ENCODE data around the gene ARHGAP10. TPM values are rescaled to one million over a fixed set of nuclear protein-coding genes. Genes with fewer than 3 reads are reported as not detected.

ARHGAP10 gene
- total and polyA plus RNA-seq, 5 donors from 2014 or later, result 2.9 to 14.1 (median 4.7) TPM

DNA sequence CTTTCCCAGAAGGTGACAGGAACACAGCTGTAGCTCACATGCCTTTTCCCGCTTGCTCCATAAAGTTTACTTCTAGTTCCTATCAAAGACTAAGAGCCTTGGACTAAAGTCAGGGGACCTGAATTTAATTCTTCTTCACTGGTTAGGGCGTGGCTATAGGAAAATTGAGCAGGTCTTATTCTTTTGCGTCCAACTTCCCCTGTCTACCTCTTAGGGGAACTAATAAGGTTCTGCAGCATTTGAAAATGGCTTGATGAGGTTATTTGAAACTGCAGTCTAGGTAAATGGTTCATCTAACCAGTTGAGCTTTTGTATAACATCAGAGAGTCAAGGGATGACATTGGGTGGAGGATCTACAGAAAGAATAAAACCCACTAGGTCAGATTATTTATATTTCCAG is 2.6 kb downstream of the ARHGAP10 start:
- ATAC-seq (ENCODE audit: low read depth in 2 of 2) (no peak), DNase-seq (no peak)
- peak overlapping the region in 2 of 3 donors; percentile 11 to 94 for H3K27ac Mint-ChIP-seq
- no peaks in the 10 kb centered on the region for H3K36me3 Mint-ChIP-seq
- no peaks in the 10 kb centered on the region for H3K36me3 ChIP-seq (ENCODE audit: control insufficient read depth, insufficient read depth, low read length)
- H3K9me3 ChIP-seq (ENCODE audit: control insufficient read depth in 2 of 2, low read length in 2 of 2), result no peaks in the 10 kb centered on the region
- no peak overlapping the region for H3K27ac ChIP-seq (ENCODE audit: insufficient read depth, low read length, poor library complexity, severe bottlenecking)
- H3K4me3 Mint-ChIP-seq, result peak overlapping the region in 3 of 4 donors; percentile 66 to 98 (median 93)
- H3K27me3 ChIP-seq (ENCODE audit: control insufficient read depth, insufficient read depth, low read length), result no peaks in the 10 kb centered on the region
- H3K9me3 Mint-ChIP-seq, result peaks cover 0 to 1% (median 0%) of the 10 kb centered on the region in 7 donors
- peaks cover 49% of the 10 kb centered on the region for H3K4me1 ChIP-seq (ENCODE audit: control insufficient read depth, insufficient read depth, low read length, poor library complexity, severe bottlenecking)
- peaks cover 14 to 48% (median 45%) of the 10 kb centered on the region in 4 donors for H3K4me1 Mint-ChIP-seq
- peak overlapping the region; percentile 92 for H3K4me3 ChIP-seq (ENCODE audit: low read depth, low read length)
- H3K27me3 Mint-ChIP-seq, result no peaks in the 10 kb centered on the region

DNA sequence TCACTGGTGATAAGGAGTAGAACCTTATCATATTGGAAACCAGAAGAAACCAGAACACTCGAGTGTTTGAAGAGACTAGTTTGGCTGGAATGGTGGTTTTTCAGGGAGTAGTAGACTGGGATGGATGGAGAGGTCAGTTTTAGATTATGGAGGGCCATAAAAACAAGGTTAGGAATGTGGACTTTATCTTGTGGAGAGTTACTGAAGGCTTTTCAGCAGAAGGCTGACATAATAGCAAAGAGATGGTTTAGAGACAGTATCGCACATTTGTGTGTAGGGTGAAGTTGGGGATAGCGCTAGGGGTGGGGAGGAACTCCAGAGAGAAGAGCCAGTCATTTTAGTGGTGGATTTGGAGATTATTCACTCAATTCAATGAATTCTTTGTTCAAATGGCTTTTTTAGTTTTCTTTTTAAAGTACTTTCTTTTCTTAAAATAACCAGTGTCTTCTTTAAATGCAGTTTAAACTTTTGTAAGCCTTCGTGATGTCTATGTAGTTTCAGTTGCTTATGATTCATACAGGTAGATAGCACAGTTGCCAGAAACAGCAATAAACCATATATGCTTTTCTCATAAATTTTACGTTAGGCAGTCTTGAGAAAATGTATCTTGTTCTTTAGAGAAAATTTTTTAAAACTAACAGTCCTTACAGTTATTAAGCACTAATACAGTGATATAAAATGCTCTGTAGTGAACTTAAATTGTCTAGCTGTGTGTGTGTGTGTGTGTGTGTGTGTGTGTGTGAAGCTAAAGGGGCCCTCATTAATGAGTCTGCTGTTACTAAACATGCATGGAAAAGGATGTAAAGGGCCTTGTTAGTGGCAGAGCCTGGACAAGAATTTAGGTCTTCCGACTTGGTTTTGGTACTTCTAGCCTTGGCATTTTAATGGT is 3.8 kb downstream of the ARHGAP10 start:
- Histone ChIP-seq H3K27me3 (ENCODE audit: control insufficient read depth, insufficient read depth, low read length) (no peaks in the 10 kb centered on the region), H3K9me3 (ENCODE audit: control insufficient read depth in 2 of 2, low read length in 2 of 2) (no peaks in the 10 kb centered on the region), H3K27ac (ENCODE audit: insufficient read depth, low read length, poor library complexity, severe bottlenecking) (no peak overlapping the region), H3K4me1 (ENCODE audit: control insufficient read depth, insufficient read depth, low read length, poor library complexity, severe bottlenecking) (peaks cover 49% of the 10 kb centered on the region), H3K4me3 (ENCODE audit: low read depth, low read length) (peak overlapping the region; percentile 1), H3K36me3 (ENCODE audit: control insufficient read depth, insufficient read depth, low read length) (no peaks in the 10 kb centered on the region)
- peaks cover 14 to 50% (median 43%) of the 10 kb centered on the region in 4 donors for H3K4me1 Mint-ChIP-seq
- DNase-seq (peak in 1 of 3 donors; percentile 30), ATAC-seq (ENCODE audit: low read depth in 2 of 2) (no peak)
- H3K9me3 Mint-ChIP-seq, result peaks cover 0 to 1% (median 0%) of the 10 kb centered on the region in 7 donors
- H3K4me3 Mint-ChIP-seq, result peak overlapping the region in 3 of 4 donors; percentile 2 to 72 (median 44)
- no peaks in the 10 kb centered on the region for H3K36me3 Mint-ChIP-seq
- peak overlapping the region in 2 of 3 donors; percentile 13 to 35 for H3K27ac Mint-ChIP-seq
- no peaks in the 10 kb centered on the region for H3K27me3 Mint-ChIP-seq

DNA sequence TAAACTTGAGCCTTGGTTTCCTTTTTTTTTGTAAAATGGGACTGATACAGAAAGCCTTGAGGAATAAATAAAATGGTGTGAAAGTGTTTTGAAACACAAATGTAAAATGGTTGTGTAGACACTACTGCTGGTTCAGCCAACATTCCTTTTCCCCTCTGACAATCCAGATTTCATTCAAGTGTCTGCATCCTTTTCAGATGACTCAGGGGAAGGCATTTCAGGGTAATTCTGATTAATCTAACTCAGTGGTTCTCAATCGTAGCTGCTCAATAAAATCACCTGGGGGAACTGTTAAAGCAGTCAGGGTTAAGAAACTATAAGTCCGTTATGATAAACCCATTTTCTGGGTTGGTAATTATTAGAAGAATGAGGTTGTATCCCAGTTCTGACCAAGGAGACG is 4.6 kb downstream of the ARHGAP10 start:
- no peak overlapping the region for H3K27ac ChIP-seq (ENCODE audit: insufficient read depth, low read length, poor library complexity, severe bottlenecking)
- H3K36me3 ChIP-seq (ENCODE audit: control insufficient read depth, insufficient read depth, low read length), result no peaks in the 10 kb centered on the region
- no peaks in the 10 kb centered on the region for H3K27me3 ChIP-seq (ENCODE audit: control insufficient read depth, insufficient read depth, low read length)
- peaks cover 42% of the 10 kb centered on the region for H3K4me1 ChIP-seq (ENCODE audit: control insufficient read depth, insufficient read depth, low read length, poor library complexity, severe bottlenecking)
- no peaks in the 10 kb centered on the region for H3K36me3 Mint-ChIP-seq
- H3K9me3 Mint-ChIP-seq, result peaks cover 0 to 1% (median 0%) of the 10 kb centered on the region in 7 donors
- no peak overlapping the region for H3K4me3 Mint-ChIP-seq
- peak overlapping the region in 1 of 3 donors; percentile 13 for H3K27ac Mint-ChIP-seq
- no peak overlapping the region for H3K4me3 ChIP-seq (ENCODE audit: low read depth, low read length)
- no peak for DNase-seq
- no peaks in the 10 kb centered on the region for H3K27me3 Mint-ChIP-seq
- no peak for ATAC-seq (ENCODE audit: low read depth in 2 of 2)
- no peaks in the 10 kb centered on the region for H3K9me3 ChIP-seq (ENCODE audit: control insufficient read depth in 2 of 2, low read length in 2 of 2)
- peaks cover 9 to 47% (median 41%) of the 10 kb centered on the region in 4 donors for H3K4me1 Mint-ChIP-seq

DNA sequence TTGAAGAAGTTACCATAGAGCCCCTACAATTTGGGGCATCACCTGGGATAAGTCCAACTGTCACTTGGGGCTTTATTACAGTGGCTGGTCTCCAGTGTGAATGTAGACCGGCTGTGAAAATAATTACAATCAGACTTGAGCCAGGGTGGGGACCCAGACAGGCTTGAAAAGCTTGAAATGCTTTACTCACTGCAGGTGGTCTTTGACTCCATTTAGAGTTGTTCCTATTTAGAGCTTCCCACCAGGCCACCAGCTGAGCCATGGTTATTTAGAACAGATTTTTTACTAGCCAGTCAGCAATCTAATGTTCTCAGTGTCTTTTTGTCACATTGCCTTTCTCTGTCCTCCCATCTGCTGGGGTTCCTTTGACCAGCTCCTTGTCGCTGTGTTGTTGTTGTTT is 5.7 kb downstream of the ARHGAP10 start:
- ATAC-seq (ENCODE audit: low read depth in 2 of 2) (no peak), DNase-seq (no peak)

DNA sequence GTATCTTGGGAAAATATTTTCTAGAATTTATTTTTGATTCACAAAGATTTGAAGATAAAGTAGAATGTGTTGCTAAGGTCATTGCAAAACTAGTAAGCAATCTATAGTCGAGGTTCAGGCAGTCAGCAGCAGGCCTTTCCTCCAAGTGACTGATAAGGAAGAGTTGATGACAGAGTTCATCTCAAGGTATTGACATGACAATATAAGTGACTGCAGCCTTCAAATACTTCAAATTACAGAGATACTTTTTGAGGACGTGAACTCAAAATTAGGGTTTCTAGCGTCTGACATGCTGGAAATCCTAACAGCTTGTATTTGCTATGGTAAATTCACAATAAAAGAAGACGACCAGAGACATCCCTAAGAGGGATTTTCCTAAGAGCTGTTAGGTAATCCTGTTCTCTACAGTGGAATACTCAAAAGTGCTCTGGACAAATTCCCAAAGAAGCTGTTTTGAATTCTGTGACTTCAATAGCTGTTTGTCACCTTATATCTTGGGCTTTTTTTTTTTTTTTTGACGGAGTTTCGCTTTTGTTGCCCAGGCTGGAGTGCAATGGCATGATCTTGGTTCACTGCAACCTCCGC is 7.4 kb downstream of the ARHGAP10 start:
- H3K4me3 ChIP-seq (ENCODE audit: low read depth, low read length), result no peak overlapping the region
- ATAC-seq (ENCODE audit: low read depth in 2 of 2), result no peak
- Mint-ChIP-seq H3K4me1 (peaks cover 8 to 37% (median 28%) of the 10 kb centered on the region in 4 donors), H3K4me3 (no peak overlapping the region), H3K27me3 (no peaks in the 10 kb centered on the region), H3K27ac (no peak overlapping the region), H3K36me3 (peaks cover 6% of the 10 kb centered on the region), H3K9me3 (no peaks in the 10 kb centered on the region)
- H3K27me3 ChIP-seq (ENCODE audit: control insufficient read depth, insufficient read depth, low read length), result no peaks in the 10 kb centered on the region
- H3K4me1 ChIP-seq (ENCODE audit: control insufficient read depth, insufficient read depth, low read length, poor library complexity, severe bottlenecking), result peaks cover 23% of the 10 kb centered on the region
- no peaks in the 10 kb centered on the region for H3K9me3 ChIP-seq (ENCODE audit: control insufficient read depth in 2 of 2, low read length in 2 of 2)
- no peaks in the 10 kb centered on the region for H3K36me3 ChIP-seq (ENCODE audit: control insufficient read depth, insufficient read depth, low read length)
- no peak overlapping the region for H3K27ac ChIP-seq (ENCODE audit: insufficient read depth, low read length, poor library complexity, severe bottlenecking)
- DNase-seq, result no peak

More for the DNA sequence above, 5.7 kb downstream of the ARHGAP10 start:
- H3K36me3 ChIP-seq (ENCODE audit: control insufficient read depth, insufficient read depth, low read length), result no peaks in the 10 kb centered on the region
- H3K27ac ChIP-seq (ENCODE audit: insufficient read depth, low read length, poor library complexity, severe bottlenecking), result no peak overlapping the region
- no peaks in the 10 kb centered on the region for H3K9me3 ChIP-seq (ENCODE audit: control insufficient read depth in 2 of 2, low read length in 2 of 2)
- Mint-ChIP-seq H3K4me1 (peaks cover 8 to 53% (median 42%) of the 10 kb centered on the region in 4 donors), H3K27ac (no peak overlapping the region), H3K36me3 (no peaks in the 10 kb centered on the region), H3K4me3 (peak overlapping the region in 1 of 4 donors; percentile 14), H3K27me3 (no peaks in the 10 kb centered on the region), H3K9me3 (peaks cover 0 to 1% (median 0%) of the 10 kb centered on the region in 7 donors)
- no peaks in the 10 kb centered on the region for H3K27me3 ChIP-seq (ENCODE audit: control insufficient read depth, insufficient read depth, low read length)
- no peak overlapping the region for H3K4me3 ChIP-seq (ENCODE audit: low read depth, low read length)
- peaks cover 41% of the 10 kb centered on the region for H3K4me1 ChIP-seq (ENCODE audit: control insufficient read depth, insufficient read depth, low read length, poor library complexity, severe bottlenecking)

DNA sequence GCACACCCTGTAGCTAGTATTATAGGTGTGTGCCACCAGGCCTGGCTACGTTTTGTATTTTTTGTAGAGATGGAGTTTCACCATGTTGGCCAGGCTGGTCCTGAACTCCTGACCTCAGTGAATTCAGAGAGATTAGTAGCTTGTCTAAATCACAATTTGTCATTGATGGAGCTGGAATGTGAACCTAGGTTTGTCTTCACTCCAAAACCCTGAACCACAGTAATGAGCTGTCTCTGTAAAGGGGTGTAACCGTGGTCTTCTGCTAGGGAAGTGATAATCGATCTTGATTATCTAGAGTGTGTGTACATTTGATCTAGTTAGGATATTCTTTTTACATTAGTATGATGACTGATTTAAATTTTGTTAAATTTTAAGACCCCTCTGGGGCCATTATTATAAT is 8.3 kb downstream of the ARHGAP10 start:
- Mint-ChIP-seq H3K4me3 (no peak overlapping the region), H3K27me3 (no peaks in the 10 kb centered on the region), H3K9me3 (no peaks in the 10 kb centered on the region), H3K36me3 (peaks cover 14% of the 10 kb centered on the region), H3K4me1 (peaks cover 6 to 36% (median 23%) of the 10 kb centered on the region in 4 donors), H3K27ac (no peak overlapping the region)
- Histone ChIP-seq H3K27ac (ENCODE audit: insufficient read depth, low read length, poor library complexity, severe bottlenecking) (no peak overlapping the region), H3K4me3 (ENCODE audit: low read depth, low read length) (no peak overlapping the region), H3K9me3 (ENCODE audit: control insufficient read depth in 2 of 2, low read length in 2 of 2) (no peaks in the 10 kb centered on the region), H3K36me3 (ENCODE audit: control insufficient read depth, insufficient read depth, low read length) (no peaks in the 10 kb centered on the region), H3K4me1 (ENCODE audit: control insufficient read depth, insufficient read depth, low read length, poor library complexity, severe bottlenecking) (peaks cover 19% of the 10 kb centered on the region), H3K27me3 (ENCODE audit: control insufficient read depth, insufficient read depth, low read length) (no peaks in the 10 kb centered on the region)
- no peak for DNase-seq
- ATAC-seq (ENCODE audit: low read depth in 2 of 2), result no peak

DNA sequence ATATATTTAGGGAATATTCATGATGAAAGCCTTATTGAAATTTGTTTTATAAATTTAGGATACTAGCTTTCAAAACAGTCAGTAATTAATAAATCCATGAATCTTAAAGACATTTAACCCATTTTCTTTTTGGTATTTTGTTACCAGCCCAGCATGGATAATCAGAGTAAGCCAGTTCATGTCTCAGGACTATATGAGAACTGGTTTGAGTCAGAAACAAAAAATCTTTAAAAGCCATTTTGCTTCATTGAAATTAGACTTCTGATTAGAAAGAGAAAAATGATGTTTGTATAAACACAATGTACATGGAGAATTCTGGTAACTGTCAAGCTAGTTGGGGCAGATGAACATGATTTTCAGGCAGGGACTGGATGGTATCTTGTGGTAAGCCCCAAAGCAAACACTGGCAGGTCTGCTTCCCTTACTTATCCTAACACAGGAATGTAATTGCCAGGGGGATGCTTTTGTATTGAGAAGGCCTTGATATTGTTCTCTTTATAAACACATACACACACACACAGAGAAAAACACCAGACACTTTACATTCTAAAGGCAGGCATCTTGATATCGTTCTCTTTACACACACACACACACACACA is 9.4 kb downstream of the ARHGAP10 start:
- peaks cover 9% of the 10 kb centered on the region for H3K4me1 ChIP-seq (ENCODE audit: control insufficient read depth, insufficient read depth, low read length, poor library complexity, severe bottlenecking)
- Mint-ChIP-seq H3K9me3 (no peaks in the 10 kb centered on the region), H3K4me3 (no peak overlapping the region), H3K27me3 (no peaks in the 10 kb centered on the region), H3K4me1 (peaks cover 0 to 27% (median 12%) of the 10 kb centered on the region in 4 donors), H3K36me3 (peaks cover 14% of the 10 kb centered on the region), H3K27ac (peak overlapping the region in 1 of 3 donors; percentile 21)
- H3K36me3 ChIP-seq (ENCODE audit: control insufficient read depth, insufficient read depth, low read length), result no peaks in the 10 kb centered on the region
- no peak overlapping the region for H3K4me3 ChIP-seq (ENCODE audit: low read depth, low read length)
- no peaks in the 10 kb centered on the region for H3K27me3 ChIP-seq (ENCODE audit: control insufficient read depth, insufficient read depth, low read length)
- H3K27ac ChIP-seq (ENCODE audit: insufficient read depth, low read length, poor library complexity, severe bottlenecking), result no peak overlapping the region
- ATAC-seq (ENCODE audit: low read depth in 2 of 2), result no peak
- DNase-seq, result no peak
- no peaks in the 10 kb centered on the region for H3K9me3 ChIP-seq (ENCODE audit: control insufficient read depth in 2 of 2, low read length in 2 of 2)
